ENCODE measurements around the gene ANK3.

The ANK3 gene

GRCh38 chr10:60343254-60343653 lies 46.4 kb downstream of the ANK3 start:
- no peak for DNase-seq (ENCODE audit: low read depth in 2 of 2)

DNA sequence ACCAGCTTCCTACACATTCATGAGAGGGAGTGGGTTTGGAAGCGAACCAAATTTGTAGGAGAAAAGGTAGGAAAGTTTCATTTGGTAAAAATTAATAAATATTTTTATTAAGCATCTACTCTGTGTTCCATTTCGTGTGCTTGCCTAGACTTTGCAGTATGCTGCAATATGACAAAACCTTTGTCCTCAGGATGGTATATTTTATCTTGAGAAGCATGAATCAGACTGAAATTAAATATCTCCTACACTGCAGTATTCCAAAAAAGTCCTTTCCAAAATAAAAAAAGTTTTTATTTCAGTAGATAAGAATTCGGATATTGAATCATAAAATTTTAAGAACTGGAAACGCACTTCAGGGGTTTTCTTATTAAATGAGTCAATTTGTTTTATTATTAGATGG lies 47.7 kb downstream of the ANK3 start:
- DNase-seq (ENCODE audit: low read depth in 2 of 2) = no peak

DNA sequence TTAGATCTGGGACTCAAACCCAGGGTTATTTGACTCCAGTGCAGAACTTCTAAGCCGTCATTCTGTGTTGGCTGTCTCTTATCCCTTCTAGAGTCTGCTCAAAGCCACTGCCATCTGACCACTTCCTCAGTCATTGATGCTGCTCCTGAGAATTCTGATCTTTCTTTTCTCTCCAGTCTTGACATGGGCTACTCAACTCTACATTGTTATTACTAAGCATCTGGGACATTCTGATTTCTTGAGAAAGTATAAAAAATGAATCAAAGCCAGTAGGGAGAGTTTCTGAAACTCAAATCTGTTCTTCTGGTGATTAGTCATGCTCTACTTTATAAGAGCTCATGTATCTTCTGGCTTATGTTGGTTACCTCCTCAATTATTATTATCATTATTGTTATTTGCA lies 48.7 kb downstream of the ANK3 start:
- no peak for DNase-seq (ENCODE audit: low read depth in 2 of 2)

GRCh38 chr10:60339757-60340156 lies 49.9 kb downstream of the ANK3 start:
- DNase-seq (ENCODE audit: low read depth in 2 of 2) = no peak

- no peak for DNase-seq (ENCODE audit: low read depth in 2 of 2)
These were observed 50.9 kb downstream of the ANK3 start for GRCh38 chr10:60338786-60339185.

DNA sequence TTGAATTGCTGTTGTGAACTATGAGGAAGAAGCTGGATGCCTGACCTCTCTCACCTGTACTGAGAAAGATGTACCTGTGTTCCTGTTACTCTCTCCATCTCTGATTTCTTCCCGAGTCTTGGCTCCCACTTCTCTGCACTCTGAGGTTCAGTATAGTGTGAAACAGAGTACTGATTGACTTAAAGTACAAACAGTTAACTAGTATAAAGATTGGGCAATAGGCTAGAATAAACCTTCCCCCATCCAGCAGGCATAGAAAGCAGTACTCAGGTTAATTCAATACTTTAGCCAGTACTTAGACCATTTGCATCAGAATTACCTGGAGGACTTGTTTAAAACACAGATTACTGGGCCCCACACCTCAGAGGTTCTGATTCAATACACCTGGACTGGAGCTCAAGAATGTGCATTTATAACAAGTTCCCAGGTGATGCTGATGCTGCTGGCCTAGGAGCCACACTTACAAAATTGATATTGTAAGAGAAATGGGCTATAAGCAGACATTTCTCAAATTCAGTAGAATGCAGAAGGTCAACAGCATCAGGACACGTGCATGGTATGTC lies 51.6 kb downstream of the ANK3 start:
- no peak for DNase-seq (ENCODE audit: low read depth in 2 of 2)

- DNase-seq (ENCODE audit: low read depth in 2 of 2) = no peak
These were observed 52.6 kb downstream of the ANK3 start for GRCh38 chr10:60336901-60337630.

- DNase-seq (ENCODE audit: low read depth in 2 of 2) = no peak
These were observed 54.0 kb downstream of the ANK3 start for GRCh38 chr10:60335708-60336107.

- no peak for DNase-seq (ENCODE audit: low read depth in 2 of 2)
These were observed 54.7 kb downstream of the ANK3 start for GRCh38 chr10:60334991-60335390.

GRCh38 chr10:60332371-60332770 lies 57.3 kb downstream of the ANK3 start:
- DNase-seq (ENCODE audit: low read depth in 2 of 2) = no peak

- DNase-seq (ENCODE audit: low read depth in 2 of 2) = no peak
These were observed 57.8 kb downstream of the ANK3 start for GRCh38 chr10:60331886-60332285.

DNA sequence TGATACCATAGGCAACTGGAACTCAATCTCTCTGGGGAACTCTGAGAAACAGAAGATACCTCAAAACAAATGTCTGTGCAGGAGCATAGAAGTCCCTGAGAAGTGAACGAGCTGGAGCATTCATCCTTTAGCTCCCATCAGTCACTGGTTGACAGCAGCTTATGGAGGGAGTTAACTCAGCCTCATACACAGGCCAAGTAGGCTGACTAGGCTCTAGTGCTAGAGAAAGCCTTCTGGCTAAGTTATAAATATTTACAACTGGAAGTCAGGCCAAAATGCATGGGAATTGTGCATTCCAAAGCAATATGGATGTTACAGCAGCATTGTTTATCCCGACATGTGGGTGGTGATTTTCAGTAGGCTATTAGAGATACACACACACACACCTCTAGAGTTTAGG lies 66.5 kb downstream of the ANK3 start:
- DNase-seq (ENCODE audit: low read depth in 2 of 2) = no peak

GRCh38 chr10:60320666-60321065 lies 69.0 kb downstream of the ANK3 start:
- DNase-seq (ENCODE audit: low read depth in 2 of 2) = no peak

DNA sequence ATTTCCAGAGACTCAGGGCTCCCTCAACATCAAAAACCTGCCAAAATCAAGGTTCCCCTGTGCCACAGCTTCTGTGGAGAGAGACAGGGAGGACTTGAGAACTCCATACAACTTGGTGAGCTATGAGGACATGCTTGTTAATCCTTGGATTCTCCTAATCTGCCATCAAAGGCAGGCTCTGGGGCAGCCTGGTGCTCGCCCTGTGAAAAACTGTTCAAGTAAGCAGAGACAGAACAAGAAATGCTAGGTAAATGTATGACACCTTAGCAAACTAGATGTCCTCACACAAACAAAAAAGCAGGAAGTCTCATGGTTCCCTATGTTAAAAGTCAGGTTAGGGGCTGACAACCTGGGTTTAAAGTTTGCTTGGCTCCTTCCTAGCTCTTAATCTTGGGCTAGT lies 73.6 kb downstream of the ANK3 start:
- no peak for DNase-seq (ENCODE audit: low read depth in 2 of 2)

DNA sequence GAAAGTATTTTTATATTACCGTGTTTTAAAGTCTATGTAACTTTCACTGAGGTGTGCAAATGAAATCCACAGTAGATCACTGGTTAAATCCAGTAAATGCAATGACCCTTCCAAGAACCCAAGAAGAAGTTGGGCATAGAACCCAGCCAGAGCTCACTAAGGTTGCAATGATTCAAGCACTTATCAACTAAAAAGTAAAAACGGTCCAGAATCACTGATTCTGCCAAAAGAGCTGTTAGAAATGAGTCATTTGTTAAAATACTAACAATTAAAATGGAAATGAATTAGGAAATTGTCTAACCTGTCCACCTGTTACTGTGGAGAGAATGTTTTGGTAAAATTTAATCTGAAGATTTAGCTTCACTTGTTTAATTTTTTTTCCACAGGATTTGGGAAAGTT lies 74.4 kb downstream of the ANK3 start:
- DNase-seq (ENCODE audit: low read depth in 2 of 2) = no peak

DNA sequence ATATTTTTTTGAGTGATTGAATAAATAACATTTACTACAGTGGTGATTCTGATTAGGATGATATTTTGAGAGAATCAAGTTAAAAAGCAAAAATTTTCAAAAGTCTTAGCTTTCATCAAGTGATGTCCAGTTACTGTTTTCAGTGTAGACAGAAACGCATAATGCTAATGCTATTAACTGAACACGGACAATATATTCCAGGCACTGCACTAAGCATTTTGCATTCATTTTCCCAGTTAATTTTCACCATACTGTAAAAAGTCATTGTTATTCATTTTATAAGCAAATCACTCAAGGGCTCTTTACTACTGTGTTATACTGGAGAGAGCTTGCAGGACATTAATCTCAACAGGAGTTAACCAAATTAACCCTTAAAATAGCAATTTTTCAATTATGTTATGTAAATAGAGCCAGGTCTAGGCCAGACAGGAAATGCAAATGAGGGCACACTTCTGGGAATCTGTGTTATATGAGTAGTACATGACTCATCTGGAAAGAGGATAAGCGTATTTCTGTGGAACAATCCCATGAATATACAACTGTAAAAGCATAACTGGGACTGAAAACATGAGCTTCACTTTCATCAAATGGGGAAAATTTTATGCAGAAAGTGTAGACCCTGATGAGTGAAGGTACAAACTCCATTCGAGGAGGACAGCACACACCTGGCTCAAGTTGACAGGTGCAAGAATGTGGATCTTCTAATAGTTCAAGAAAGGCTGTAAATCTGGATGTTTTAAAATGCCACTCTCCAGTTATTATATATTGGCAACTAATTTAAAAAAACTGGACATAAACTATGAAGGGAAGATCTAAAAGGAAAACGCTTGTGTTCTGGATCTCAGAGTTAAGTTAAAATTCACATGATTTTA lies 75.4 kb downstream of the ANK3 start:
- DNase-seq (ENCODE audit: low read depth in 2 of 2) = no peak

- DNase-seq (ENCODE audit: low read depth in 2 of 2) = no peak
These were observed 76.1 kb downstream of the ANK3 start for GRCh38 chr10:60313589-60313952.

GRCh38 chr10:60312818-60313588 lies 76.7 kb downstream of the ANK3 start:
- no peak for DNase-seq (ENCODE audit: low read depth in 2 of 2)

DNA sequence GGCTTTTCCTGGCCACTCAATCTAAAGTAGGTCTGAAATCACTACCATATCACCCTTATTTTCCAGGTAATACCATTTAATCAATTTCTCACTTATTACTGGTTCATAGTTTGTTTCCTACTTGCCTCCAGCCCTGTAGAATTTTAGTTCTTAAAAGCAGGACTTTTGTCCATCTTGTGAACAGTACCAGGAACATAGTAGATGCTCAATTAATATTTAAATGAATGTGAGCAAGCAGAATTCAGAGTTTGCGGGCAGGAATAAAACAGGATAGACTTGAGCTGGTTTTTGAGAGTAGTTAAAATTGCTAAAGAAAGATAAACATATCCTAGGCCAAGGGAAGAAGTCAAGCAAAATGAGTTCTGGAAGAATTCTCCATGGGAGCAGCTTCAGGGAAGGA lies 77.9 kb downstream of the ANK3 start:
- DNase-seq (ENCODE audit: low read depth in 2 of 2) = no peak

- DNase-seq (ENCODE audit: low read depth in 2 of 2) = no peak
These were observed 78.9 kb downstream of the ANK3 start for GRCh38 chr10:60310740-60311139.

- DNase-seq (ENCODE audit: low read depth in 2 of 2) = no peak
These were observed 79.8 kb downstream of the ANK3 start for GRCh38 chr10:60309891-60310290.

- no peak for DNase-seq (ENCODE audit: low read depth in 2 of 2)
These were observed 80.3 kb downstream of the ANK3 start for GRCh38 chr10:60309371-60309770.
